AML-193 (cell line): ENCODE data around the gene SRSF3.
A peak's percentile ranks its signal among the peaks of the same experiment; 100 is the strongest.
"Not testable (repeated sequence)": the region's sequence is repeated elsewhere in the genome, so short reads cannot be mapped to it uniquely, and the experiment has no call there.

Source experiments
- DNase-seq, 2 experiments: peaks; one replicate each; lab custom pipeline; 2025; lab: John Stamatoyannopoulos, UW

Gene SRSF3

DNA sequence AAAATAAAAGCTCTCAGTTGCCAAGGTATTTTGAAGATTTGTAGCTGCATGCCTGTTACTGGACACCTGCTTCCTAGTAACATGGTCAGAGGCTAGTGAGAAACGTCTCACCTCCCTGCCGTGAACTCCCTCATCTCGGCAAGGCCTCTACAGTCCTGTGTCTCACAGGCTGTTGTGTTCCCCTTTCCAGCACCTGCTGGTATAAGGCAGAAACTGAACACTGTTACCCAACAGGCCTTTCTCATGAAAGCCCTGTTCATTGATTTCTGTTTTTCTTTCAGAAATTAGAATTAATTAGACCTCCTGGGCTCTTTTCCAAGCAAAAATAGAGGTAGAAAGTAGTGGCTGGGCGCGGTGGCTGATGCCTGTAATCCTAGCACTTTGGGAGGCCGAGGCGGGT is 17.6 kb upstream of the SRSF3 start:
- peak; percentile 20 to 27 for DNase-seq

DNA sequence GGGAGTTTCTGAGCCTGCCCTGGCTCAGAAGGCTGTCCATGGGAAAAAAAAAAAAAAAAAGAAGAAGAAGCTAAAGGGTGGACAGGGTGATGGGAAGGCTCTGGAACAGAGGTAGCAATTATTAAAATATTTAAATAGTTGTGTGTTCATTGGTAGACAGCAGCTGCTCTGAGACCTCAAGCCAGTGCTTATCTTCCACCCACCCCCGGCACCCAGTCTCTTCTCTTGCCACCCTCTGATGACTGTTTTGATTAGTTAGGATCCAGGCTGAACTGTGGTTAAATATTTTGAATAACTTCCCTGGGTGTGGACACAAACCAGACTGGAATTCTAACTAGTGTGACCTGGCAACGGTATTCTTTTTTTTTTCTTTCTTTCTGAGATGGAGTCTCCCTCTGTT is 16.9 kb upstream of the SRSF3 start:
- DNase-seq: no peak

DNA sequence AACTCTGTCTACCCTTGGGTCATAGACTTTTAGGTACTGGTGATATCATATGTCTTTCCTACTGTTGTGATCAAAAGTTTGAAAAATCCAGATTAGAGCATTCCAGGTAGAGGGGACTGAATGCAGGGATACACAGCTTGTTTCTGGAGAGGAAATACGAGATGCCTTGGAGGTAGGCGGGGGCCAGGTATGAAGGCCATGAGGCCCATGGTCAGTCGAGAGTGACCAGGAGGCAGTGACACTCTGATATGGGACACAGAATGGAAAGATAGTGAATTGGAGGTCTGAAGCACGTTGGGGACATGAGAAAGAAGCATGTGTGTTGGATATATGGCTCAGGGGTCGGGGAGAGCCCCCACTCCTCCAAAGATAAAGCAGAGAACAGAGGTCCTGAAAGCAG is 16.1 kb upstream of the SRSF3 start:
- DNase-seq: no peak

DNA sequence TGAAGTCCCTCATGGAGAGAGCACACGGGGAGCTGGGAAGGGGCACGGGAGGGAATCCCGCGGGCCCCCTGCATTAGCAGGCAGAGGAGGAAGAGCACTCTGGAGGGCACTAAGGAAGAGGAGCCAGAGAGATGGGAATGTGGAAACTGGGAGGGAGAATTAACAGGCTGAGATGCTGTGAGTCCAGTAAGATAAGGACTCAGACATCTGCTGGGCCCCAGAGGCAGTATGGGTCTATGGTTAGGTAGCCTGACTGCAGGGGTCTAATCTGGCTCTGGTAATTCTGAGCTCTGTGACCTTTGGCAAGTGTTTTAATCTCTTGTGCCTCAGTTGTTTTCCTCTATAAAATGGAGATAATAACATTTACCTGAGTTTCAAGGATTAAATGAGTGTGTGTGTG is 15.7 kb upstream of the SRSF3 start:
- no peak for DNase-seq

DNA sequence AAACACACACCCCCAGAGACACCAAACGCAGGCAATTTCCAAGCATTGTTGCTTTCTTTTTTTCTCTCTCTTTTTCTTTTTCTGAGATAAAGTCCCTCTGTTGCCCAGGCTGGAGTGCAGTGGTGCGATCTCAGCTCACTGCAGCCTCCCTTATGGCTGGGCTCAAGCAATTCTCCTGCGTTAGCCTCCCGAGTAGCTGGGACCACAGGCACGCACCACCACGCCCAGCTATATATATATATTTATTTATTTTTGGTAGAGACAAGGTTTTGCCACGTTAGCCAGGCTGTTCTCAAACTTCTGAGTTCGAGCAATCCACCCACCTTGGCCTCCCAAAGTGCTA is 14.0 kb upstream of the SRSF3 start:
- no peak for DNase-seq

DNA sequence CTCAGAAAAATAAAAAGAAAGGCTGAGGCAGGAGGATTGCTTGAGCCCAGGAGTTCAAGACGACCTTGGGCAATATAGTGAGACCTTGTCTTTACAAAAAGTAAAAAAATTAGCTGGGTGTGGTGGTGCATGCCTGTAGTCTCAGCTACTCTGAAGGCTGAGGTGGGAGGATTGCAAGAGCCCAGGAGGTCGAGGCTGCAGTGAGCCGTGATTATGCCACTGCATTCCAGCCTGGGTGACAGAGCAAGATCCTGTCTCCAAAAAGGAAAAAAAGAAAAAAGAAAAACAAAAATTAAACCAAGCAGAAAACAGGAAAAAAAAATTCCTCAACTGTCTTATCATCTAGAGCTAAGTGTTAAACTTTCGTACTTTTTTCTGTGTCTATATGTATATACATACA is 12.4 kb upstream of the SRSF3 start:
- no peak for DNase-seq

DNA sequence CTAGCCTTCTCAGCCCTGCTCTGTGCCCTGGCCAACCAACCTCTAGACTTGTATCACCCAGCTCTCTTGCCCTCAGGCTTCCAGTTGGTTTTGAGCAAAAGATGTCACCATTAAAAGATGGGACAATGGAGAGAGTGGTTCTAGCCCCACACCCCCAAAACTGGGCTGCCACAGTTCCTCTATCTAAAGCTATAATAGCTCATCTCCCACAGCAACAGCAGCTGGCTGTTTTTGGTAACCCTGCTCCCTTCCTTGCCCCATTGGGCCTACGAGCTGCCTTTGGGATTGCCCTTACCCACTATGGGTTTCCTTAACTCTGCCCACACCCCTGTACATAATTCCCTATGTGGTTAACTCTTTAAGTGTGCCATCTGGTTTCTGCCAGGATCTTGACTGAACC is 7.6 kb upstream of the SRSF3 start:
- no peak for DNase-seq

DNA sequence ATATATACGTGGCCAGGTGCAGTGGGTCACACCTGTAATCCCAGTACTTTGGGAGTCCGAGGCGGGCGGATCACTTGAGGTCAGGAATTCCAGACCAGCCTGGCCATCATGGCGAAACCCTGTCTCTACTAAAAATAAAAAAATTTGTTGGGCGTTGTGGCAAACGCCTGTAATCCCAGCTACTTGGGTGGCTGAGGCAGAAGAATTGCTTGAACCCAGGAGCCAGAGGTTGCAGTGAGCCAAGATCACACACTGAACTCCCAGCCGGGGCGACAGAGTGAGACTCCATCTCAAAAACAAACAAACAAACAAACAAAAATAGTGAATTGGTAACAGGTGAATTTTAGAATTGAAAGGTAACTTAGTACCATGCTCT is 5.1 kb upstream of the SRSF3 start:
- DNase-seq: not testable (repeated sequence)

DNA sequence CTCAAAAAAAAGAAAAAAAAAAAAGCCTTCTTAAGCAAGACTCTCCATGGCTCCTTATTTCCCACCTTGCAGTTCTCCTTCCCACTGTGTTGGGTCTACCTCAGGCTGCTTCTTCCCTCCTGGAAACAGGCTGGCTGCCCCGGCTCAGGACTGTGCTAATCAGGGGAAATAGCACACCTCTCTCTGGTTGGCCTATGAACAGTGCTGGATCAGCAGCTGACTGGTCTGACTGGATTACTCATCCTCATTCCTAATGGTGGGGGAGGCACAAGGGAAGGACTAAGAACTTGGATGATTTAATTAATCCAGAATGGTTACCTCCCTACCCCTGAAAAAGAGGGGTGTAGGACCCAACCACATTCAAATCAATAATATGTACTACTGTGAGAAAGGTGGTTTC is 3.9 kb upstream of the SRSF3 start:
- DNase-seq: no peak

DNA sequence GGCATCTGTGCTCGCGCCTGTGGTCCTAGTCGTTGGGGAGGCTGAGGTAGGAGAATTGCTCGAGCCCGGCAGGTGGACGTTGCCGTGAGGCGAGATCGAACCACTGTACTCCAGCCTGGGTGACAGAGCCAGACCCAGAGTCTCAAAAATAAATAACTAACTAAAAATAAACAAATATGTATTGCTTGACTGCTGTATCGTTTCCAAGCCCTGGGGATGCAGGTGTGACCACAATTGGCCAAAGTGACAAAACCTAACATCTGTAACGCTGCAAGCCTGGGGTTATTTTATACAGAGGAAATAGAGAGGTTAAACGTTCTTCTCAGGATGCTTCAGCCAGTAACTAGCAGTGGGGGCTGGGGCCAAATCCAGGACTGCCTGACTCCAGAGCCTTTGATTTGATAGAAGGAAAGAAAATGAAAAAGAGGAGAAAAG is 1.9 kb upstream of the SRSF3 start:
- no peak for DNase-seq

DNA sequence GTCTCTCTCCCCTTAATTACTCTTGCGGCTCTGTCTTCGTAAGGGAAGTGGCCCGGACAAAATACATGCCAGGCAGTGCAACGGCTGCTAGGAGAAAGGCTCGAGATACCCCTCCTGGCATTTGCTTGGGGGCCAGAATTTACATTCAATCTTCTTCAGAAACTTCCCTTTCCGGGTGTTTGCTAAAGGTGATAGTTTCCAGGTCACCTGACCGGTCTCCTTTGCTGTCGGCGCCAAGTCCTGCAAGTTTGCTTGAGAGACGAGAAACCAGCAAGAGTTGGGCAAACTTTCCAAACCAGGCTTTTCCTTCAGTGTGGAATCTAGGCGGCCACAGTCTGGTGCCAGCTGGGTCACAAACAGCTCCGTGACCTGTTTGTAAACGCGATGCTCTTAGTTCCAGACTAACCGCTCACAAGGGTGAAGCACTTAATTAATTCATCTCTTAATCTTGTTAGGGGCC is 563 bp upstream of the SRSF3 start:
- DNase-seq: peak; percentile 61 to 68

DNA sequence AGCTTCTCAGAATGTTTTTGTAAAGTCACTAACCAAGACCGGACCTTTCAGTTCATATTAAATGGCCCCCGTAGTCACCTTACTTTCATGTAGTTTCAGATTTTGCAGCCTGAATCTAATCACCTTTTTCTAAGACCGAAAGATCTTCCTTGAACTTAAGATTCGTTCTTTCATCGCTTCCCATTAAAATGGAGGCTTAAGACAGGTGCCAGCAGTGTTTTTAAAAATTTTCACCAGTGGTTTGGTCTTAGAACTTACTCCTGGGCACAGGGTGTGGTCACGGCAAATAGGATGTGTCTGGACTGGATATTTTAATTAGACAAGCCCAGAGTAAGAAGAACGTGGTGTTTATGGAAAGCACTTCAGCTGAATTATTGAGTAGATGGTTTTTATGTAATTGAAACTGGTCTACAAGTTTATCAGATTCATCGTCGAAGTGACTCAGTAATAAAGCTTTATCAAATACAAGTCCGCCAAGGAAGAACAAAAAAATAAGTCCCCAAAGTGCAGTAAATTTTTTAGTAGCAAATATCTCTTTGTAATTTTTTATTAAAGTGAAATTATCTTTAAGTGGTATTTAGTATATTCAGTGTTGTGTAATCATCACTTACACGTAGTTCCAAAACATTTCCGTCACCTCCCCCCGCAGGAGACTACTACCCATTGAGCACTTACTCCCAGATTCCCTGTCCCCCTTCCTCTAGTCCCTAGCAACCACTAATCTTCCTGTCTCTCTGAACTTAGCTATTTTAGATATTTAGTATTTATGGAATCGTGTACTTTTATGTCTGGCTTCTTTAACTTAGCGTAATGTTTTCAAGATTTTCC is 868 bp downstream of the SRSF3 start:
- peak; percentile 60 to 63 for DNase-seq

DNA sequence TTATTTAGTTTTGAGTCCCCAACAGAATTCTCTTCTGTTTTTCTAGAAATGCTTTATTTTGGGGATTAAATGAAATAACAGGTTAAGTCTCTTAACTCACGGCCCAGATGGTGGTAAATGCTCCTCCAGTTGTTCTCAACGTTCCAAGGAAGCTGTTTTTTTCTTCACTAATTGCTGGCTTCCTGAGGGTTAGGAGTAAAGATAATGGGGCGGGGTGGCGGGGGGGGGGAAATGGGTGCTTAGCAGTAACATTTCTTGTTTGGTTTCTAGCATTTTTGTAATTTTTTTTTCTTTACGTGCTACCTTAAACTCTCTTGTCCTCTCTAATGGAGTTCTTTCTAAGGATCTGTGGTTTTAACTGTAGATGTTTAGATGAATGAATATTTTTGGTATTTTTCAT is 2.2 kb downstream of the SRSF3 start:
- no peak for DNase-seq

DNA sequence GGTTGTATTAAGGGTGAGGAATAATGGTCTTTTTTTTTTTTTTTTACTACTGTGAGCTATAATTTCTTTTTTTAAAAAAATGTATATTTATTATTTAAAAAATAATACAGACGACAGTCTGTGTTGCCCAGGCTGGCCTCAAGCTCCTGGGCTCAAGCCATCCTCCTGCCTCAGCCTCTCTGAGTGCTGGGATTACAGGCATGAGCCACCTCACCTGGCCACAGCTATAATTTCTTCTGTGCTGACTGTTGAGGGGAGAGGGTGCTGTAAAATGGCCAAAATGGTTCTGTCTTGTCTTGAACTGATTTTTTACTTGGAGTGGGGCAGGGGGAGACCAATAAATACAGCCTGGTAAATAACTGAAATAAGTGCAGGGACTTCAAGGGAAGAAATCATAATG is 3.6 kb downstream of the SRSF3 start:
- DNase-seq: no peak

DNA sequence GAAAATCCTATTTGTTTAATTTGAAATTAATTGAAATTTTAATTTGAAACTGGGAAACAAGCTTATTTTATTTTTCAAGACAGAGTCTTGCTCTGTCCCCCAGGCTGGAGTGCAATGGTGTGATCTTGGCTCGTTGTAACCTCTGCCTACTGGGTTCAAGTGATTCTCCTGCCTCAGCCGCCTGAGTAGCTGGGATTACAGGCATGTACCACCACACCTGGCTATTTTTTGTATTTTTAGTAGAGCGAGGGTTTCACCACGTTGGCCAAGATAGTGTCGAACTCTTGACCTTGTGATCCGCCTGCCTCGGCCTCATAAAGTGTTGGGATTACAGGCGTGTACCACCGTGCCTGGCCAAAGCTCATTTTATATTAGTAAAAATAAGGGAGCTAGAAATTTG is 4.2 kb downstream of the SRSF3 start:
- DNase-seq: no peak

DNA sequence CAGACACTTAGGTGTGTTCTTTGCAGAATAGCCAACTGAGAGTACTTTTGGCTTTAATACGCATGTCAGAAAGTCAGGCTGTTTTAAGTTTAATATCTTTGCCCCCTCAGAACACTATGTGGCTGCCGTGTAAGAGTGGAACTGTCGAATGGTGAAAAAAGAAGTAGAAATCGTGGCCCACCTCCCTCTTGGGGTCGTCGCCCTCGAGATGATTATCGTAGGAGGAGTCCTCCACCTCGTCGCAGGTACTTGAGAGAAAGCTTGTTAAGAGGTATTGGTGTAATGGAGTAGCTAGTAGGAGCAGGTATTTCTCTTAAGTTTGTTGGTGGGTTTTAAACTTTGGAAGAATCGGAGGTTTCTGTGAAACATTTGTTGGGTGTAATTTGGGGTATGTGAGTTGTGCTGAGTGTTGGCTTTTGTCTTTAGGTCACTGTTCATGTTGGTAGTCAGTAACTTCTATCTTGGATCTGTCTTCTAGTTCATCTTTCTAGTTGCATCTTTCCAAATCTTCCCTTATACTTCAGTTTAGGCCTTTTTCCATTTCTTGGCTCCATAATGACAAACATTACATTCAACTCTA is 4.7 kb downstream of the SRSF3 start:
- no peak for DNase-seq

DNA sequence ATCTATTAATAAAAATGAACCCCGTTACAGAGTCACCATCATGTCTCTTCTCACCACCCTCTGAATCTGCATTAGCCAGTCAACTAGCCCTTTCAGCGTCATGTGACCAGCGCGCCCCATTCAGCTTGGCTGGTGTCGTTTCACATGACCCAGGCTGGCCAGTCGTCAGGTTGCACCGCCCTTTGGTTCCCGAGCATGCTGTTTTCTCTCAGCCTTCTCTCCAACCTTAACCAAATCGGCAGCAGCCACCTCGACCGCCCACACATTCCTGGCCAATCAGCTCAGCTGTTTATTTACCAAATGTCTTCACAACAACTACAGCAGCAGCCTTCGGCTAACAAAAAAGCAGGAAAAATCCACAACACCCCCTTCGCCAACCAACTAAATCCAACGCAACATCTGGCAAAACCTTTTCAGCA is 5.6 kb downstream of the SRSF3 start:
- no peak for DNase-seq

DNA sequence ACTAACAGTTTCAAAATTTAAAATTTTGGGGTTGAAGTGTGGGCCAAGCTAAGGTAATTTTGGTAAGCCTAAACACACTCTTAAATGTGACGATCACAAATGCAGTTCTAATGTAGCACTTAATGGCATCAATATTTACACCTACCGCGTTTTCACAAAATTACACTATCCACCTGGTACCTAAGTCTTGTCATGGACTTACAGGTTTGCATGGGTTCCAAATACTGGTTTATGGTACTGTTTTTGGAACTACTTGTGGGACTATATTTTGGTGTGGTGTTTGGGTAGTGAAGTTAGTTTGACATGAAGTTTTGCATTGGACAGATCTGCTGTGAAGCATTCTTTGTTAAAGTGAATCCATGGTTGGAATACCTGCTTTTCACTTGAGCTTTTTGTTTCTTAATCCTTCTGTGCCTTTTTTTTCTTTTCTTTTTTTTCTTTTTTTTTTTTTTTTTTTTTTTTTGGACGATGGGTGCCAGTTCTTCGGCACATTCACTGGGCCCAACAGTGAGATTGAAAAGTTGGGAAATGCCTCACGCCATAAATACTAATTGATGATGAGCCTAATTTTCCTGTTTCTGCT is 6.5 kb downstream of the SRSF3 start:
- DNase-seq: no peak

DNA sequence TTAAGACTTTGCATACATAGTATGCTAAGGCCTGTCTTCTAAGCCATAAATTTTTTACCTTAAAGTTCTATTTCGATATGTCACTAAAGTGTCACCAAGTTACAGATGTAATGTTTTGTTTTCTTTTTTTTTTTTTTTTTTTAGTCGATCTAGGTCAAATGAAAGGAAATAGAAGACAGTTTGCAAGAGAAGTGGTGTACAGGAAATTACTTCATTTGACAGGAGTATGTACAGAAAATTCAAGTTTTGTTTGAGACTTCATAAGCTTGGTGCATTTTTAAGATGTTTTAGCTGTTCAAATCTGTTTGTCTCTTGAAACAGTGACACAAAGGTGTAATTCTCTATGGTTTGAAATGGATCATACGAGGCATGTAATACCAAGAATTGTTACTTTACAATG is 7.7 kb downstream of the SRSF3 start:
- not testable (repeated sequence) for DNase-seq

DNA sequence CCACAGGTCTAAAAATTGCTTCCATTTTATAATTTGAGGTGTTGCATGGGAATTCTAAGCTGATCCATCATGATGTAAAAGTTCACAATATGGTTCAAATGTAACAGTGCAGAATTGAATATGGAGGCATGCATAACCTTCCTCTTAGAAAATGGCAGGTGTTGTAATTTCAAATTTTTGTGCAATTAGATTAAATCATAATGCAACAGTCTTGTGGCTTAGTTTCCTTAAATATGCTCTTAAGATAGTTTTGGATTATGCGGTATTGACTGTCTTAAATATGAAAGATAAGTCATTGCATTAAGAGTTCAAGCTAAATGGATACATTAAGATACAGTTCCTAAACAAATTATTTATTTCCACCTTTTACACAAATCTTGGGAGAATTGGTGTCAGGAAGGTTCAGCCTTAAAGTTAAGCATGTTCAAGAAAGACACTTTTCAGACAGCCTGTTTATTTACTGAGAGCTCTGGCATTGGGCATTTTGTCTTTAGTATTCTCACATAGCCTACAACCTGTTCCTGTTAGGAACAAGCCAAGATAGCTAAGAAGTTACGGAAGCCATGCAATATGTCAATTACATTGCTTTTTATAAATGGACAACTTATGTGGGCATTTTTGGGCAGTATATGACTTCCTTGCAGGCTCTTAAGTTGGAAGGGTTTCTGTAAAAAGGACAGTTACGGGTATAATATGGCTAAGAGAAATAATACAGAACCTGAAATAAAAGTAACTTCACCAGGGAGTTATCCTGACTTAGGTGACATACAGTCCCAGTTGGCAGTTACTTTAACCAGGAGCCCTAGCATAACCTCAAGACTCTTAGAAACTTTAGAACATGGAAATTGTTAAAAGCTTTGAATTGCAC is 9.3 kb downstream of the SRSF3 start:
- DNase-seq: no peak

DNA sequence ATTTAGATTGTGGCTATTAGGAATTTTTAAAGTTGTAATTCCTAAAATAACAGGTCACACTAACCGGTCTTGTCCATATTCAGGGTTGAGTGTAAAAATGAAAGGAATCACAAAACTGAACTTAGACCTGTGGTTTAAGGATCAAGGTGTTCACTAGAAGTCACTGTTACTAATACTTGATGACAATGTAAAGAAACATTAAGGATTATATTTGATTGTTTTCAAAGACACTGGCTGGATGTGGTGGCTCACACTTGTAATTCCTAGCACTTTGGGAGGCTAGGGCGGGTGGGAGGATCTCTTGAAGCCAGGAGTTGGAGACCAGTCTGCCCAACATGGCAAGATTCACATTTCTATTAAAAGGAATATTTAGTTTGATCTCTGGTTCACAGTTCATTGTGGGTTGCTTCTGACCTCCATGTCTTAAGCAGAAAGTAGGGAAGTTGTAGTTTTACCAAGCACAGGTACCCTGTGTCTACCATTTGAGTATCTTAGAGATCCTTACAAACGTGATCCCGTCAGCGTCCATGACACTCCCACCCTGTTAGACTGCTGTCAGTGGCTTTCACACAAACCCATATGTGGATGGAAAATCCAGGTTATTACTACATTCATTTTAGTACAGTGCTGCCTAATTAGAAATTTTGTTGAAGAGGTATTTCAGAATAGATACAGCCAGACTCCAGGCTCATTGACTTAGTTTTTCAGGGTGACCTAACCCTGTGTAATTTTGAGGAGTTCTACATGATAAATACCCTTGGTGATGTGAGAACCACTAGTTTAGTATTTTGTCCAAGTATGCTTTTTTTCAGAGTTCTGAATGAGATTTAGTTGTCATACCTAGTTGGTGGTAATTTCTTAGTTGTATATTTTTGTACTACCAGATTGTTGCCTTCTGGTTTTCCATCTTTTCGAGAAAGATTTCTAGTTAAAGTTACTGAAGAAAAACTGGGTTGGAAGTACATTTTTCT is 10.2 kb downstream of the SRSF3 start:
- DNase-seq: no peak
